AG08396 (cell line): ENCODE data around the gene NR2F1.

Experiments used
- DNase-seq: peaks from one replicate; pipeline ENCODE4 v3.0.0; 2012; ENCODE audit warnings: low spot score, mixed read lengths

NR2F1 gene

GRCh38 chr5:93604644-93605515 lies 21.9 kb downstream of the NR2F1 start:
- no peak for DNase-seq

GRCh38 chr5:93606382-93606752 lies 23.3 kb downstream of the NR2F1 start:
- no peak for DNase-seq

GRCh38 chr5:93607367-93608258 lies 24.6 kb downstream of the NR2F1 start:
- peak; percentile 80 for DNase-seq

- DNase-seq = no peak
Measured at GRCh38 chr5:93608855-93609254, 25.8 kb downstream of the NR2F1 start.

- no peak for DNase-seq
Measured at GRCh38 chr5:93609762-93610161, 26.7 kb downstream of the NR2F1 start.

GRCh38 chr5:93610581-93611272 lies 27.7 kb downstream of the NR2F1 start:
- DNase-seq = no peak

- DNase-seq = no peak
Measured at GRCh38 chr5:93611273-93611975, 28.4 kb downstream of the NR2F1 start.

- peak; percentile 56 for DNase-seq
Measured at GRCh38 chr5:93611976-93612854, 29.2 kb downstream of the NR2F1 start.

- DNase-seq = no peak
Measured at GRCh38 chr5:93612855-93613243, 29.8 kb downstream of the NR2F1 start.

GRCh38 chr5:93616538-93617174 lies 33.6 kb downstream of the NR2F1 start:
- DNase-seq = no peak

- DNase-seq = peak; percentile 83
Measured at GRCh38 chr5:93620487-93621326, 37.7 kb downstream of the NR2F1 start.

- DNase-seq = peak; percentile 85
Measured at GRCh38 chr5:93621327-93621798, 38.3 kb downstream of the NR2F1 start.

GRCh38 chr5:93622240-93622885 lies 39.3 kb downstream of the NR2F1 start:
- DNase-seq = peak; percentile 77

GRCh38 chr5:93623153-93623552 lies 40.1 kb downstream of the NR2F1 start:
- no peak for DNase-seq

GRCh38 chr5:93626801-93627200 lies 43.8 kb downstream of the NR2F1 start:
- DNase-seq = no peak

GRCh38 chr5:93632327-93632726 lies 49.3 kb downstream of the NR2F1 start:
- DNase-seq = peak; percentile 8

GRCh38 chr5:93635991-93636390 lies 53.0 kb downstream of the NR2F1 start:
- no peak for DNase-seq

- DNase-seq = no peak
Measured at GRCh38 chr5:93636837-93637236, 53.8 kb downstream of the NR2F1 start.

GRCh38 chr5:93637697-93638096 lies 54.7 kb downstream of the NR2F1 start:
- DNase-seq = no peak
